ENCODE data around the gene CLCNKA. TPM values are rescaled to one million over a fixed set of nuclear protein-coding genes. Genes with fewer than 3 reads are reported as not detected.
"Not testable (repeated sequence)": the region's sequence is repeated elsewhere in the genome, so short reads cannot be mapped to it uniquely, and the experiment has no call there.

CLCNKA gene
- total RNA-seq, 1 donor from 2014 or later = 0.15 TPM

DNA sequence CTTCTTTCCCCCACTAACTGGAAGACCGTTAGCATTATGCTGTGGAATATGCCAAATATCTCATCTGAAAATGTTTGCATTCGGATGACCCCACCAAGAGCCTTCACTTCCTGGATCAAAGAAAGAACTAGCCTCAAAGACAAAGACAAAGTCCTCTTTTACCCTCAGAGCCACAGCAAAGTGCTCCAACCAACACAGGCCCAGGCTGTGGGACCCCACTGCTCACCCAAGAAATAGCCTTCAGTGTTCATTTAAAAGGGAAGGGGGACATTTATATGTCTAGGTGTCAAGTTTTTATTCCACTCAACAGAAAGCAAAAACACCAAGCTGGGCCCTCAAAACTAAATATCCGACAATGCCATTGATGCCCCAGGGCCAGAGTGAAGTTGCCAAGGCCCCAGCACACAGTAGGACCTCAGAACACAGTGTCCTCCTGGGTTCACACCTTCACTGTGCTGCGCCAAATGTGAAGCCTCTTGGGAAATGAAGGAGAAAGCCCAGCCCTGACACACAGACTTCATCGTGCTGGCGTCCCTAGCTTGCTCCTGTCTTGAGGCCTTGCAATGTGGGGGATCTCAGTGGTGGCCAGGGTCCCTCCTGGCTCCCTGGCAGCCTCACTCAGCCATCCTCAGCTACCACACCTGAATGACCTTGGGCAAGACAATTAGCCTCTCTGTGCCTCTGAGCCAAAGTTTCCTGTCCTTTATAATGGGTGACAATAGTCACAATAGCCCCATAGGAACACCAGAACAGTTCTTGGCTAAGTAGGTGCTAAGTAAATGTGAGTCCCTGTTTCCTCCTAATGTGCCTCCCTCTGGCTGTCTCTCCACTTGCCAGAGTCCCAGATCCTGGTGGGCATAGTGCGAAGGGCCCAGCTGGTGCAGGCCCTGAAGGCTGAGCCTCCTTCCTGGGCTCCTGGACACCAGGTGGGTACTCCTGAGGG lies 33.0 kb downstream of the CLCNKA start:
- DNase-seq = no peak
- intact Hi-C loops (cut with micrococcal nuclease) = loop anchor here (10.0 kb wide), 1 partner anchor 50 kb away; the partner anchor contains the start of gene SRARP
- ATAC-seq = no peak

DNA sequence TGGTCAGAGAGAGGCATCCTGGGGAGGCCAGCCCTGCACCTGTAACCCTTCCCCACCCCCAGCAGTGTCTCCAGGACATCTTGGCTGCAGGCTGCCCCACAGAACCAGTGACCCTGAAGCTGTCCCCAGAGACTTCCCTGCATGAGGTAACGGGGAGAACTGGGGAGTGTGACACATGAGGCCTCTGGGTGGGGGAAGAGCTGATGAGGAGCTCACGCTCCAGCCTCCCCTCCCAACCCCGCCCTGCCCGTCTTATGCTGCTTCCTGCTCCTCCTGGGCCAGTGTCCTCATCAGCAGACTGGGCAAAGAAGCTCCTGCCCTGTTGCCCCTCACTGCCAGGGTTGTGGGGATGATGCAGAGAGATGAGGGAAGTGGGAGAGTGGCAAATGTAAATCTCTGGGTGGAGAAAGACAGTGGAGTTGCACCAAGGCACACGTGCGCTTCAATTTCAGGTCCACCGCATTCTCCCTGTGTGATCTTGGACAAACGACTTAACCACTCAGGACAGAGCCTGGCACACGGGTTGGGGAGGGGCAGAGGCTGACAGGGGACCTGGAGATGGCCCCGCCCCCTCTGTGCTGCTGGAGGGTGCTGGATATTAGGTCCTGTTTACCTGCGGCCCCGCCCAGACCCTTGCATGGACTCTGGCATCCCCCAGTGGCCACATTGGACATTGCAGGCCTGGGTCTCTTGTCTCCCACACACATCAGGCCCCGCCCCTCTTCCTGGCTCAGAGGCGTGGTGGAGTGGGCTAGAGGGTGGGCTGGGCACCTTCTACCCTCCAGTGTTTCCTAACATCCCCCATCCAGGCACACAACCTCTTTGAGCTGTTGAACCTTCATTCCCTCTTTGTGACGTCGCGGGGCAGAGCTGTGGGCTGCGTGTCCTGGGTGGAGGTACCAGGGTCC lies 34.0 kb downstream of the CLCNKA start:
- ATAC-seq (peak; percentile 80), DNase-seq (peak; percentile 90)
- intact Hi-C loops (cut with micrococcal nuclease) = loop anchor here (10.0 kb wide), 1 partner anchor 51 kb away; the partner anchor contains the start of gene SRARP

DNA sequence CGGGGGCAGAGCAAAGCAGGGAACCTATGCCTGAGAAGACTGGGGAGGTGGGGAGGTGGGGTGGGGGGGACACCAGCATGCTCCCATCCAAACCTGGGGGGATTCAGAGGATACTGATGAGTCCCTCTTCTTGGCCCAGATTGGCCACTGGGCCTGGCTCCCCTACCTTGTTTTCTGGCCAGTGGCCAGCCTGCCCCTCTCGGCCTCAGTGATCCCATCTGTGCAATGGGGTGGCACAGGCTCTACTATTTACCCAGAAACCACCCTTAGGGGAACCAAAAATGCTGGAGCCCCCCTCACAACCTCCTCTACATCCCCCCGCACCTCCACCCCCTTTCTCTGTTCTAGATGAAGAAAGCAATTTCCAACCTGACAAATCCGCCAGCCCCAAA lies 34.7 kb downstream of the CLCNKA start:
- not testable (repeated sequence) for ATAC-seq, DNase-seq
- intact Hi-C loops (cut with micrococcal nuclease) = loop anchor here (10.0 kb wide), 1 partner anchor 52 kb away; the partner anchor contains the start of gene SRARP

DNA sequence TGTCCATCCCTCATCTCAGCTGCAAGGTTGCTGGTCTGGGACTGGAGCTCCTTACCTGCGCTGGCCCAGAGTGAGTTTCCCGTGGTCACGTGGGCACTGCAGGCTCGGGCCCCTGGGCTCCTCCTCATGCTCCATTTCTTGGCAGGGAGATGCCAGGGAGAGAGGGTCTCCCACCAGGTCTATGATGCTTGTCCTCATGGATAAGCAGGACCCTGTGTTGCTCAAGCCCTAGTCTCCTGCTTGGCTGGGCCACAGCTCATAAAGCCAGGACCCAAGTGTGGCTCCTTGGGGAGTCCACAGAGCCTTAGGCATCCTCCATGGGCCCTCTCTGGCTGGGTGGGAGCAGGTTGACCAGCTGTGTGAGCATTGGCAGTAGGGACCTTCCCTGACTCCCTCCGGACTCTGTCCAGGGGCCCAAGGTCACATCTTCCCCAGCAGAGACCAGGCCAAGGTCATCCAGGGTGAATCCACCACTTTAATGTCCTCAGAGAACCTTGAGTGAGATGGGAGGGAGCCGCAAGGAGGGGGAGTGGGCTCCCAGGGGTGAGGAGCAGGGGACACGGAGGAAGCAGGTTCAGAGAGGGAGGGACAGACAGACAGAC lies 35.6 kb downstream of the CLCNKA start:
- intact Hi-C loops (cut with micrococcal nuclease) = loop anchor here (10.0 kb wide), 1 partner anchor 53 kb away; the partner anchor contains the start of gene SRARP
- not testable (repeated sequence) for DNase-seq
- ATAC-seq = peak; percentile 13

DNA sequence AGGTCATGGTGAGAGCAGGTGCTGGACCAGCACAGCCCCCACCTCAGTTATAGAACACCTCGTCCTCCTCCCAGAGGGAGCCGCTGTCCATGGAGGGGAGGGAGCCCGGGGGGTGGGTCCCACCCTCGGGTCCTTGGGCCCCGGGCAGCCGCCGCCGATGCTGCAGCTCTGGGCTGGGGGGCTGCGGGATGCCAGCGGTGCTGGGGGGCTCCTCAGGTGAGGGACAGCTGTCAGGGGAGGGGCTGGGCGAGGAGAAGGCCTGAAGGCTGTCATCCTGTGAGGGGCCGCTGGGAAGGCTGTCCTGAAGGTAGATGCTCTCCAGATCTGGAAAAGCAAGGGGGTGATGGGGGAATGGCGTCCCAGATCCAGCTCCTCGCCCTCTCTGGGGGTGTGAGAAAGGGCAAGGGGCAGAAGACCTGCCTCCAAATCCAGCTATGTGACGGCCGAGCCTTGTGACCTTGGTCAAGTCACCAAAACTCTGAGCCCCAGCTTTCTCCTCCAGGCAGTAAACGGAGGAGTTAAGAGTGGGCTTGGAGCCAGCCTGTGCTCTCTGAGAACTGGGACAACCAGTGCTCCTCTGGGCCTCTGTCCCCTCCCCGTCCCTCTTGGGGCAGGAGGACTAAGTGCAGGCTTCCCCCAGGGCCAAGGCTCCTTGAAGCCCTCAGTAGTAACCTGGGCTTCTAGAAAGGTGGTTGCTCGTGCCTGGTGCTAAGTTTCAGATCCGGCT lies 36.7 kb downstream of the CLCNKA start:
- DNase-seq = not testable (repeated sequence)
- peak; percentile 51 for ATAC-seq
- intact Hi-C loops (cut with micrococcal nuclease) = loop anchor here (10.0 kb wide), 1 partner anchor 54 kb away; the partner anchor contains the start of gene SRARP

DNA sequence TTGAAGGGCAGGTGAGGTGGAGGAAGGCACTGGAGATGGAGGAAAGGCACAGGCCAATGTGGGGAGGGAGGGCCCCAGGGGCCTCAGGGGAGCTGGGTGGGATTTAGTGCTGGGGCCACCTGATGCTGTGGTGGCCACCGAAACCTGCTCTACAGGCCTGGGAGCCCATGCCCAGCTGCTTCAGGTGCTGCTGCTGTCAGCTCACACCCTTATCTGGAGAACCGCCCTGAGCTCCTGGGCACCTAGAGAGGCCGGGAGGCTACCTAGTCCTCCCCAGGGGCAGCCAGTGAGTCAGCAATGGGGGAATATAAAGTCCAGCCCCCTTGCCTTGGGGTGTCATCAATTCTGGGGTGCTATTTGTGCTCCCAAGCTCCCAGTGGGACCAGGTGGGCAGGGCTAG lies 39.4 kb downstream of the CLCNKA start:
- ATAC-seq (no peak), DNase-seq (no peak)
- intact Hi-C loops (cut with micrococcal nuclease) = no loop called here

DNA sequence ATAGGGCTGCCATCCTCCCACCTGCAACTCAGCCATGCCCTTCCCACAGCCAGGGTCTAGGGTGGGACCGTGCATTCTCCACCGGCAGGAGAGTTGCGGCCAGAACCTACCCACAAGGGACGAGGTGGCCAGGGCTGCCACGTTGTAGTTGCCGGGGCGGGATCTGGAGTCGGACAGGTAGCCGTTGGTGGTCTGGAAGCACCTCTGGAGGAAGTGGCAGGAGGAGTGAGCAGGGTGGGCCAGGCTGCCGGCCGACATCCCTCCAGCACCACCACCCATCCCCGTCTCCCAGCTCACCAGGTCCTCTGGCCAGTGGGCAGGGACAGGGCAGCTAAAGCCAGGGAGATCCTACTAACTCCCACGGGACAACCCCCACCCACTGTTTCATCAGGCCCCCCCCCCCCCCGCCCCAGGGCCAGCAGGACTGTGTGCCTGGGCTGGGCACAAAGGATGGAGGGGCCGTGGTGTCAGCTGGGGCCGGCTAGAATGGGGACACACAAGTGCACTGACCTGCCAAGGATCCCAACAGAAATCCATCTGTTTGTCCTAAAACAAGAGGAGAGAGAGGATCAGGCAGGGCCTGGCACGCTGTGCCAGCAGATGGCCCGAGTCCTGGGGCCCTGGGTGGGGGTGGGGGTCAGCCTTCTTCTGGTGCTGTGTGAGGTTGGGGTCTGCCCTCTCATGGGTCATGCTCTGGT lies 40.3 kb downstream of the CLCNKA start:
- DNase-seq; intact Hi-C loops (cut with micrococcal nuclease); ATAC-seq: not testable (repeated sequence)

DNA sequence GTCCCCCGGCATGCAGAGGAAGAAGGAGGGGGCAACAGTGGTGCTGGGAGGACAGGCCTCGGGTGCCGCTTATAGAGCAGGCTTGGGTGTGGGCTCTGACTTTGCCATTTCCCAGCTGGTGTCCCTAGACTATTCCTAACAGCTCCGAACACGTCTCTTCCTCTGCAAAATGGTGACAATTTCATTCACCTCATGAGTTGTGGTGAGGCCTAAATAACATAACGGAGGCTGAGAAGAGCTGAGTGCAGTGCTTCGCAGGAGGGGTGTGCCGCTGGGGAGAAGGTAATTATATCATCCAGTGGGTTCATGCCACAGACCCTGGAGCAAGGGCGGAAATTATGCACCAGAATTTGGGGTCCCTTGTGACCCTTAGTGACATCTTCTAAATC lies 40.8 kb downstream of the CLCNKA start:
- ATAC-seq; intact Hi-C loops (cut with micrococcal nuclease); DNase-seq: not testable (repeated sequence)

DNA sequence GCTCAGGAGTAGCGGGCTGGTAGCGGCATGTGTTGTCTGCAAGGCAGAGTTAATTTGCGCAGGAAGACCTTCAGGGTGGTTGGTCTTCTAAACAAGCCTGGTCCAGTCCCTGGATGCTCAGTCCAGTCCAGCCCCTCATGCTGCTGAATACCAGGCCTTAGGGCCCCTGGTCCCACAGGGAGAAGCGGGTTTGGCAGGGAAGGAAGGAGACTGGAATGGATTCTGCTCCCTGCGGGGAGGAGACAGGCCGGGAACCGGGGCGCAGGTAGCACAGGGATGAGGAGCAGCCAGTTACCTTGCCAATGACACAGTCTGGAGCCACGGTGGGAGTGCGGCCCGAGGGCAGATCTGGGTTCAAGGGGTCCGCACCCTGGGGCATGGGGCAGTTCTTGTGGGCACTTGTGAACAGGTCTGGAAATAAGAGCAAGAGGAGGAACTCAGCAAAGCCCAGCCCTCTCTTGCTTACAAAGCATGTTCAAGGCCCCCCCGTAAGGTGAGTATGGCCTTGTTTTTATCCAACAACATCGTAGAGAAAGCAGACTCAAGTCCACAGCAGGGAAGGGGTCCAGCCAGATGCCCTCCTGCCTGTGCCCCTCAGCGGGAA lies 41.5 kb downstream of the CLCNKA start:
- no peak for DNase-seq
- intact Hi-C loops (cut with micrococcal nuclease) = no loop called here
- no peak for ATAC-seq

DNA sequence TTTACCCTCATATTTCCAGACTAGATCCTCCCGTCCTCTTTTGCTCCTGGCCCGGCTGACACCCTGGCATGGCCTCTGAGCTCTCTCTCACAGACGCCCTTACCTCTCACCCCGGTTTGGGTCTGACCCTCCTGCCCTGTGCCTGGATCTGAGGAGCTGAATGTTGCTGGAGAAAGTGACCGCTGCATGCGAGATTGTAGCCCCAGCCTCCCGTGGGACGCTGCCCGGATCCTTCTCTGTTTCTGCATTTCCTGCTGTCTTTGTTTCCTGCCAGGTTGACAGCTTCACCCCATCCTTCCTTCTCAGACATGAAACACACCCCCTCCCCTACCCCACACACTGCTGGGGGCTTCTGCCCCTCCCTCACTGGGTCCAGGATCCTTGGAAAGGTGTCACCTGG lies 42.1 kb downstream of the CLCNKA start:
- no peak for ATAC-seq
- intact Hi-C loops (cut with micrococcal nuclease) = no loop called here
- DNase-seq = no peak

DNA sequence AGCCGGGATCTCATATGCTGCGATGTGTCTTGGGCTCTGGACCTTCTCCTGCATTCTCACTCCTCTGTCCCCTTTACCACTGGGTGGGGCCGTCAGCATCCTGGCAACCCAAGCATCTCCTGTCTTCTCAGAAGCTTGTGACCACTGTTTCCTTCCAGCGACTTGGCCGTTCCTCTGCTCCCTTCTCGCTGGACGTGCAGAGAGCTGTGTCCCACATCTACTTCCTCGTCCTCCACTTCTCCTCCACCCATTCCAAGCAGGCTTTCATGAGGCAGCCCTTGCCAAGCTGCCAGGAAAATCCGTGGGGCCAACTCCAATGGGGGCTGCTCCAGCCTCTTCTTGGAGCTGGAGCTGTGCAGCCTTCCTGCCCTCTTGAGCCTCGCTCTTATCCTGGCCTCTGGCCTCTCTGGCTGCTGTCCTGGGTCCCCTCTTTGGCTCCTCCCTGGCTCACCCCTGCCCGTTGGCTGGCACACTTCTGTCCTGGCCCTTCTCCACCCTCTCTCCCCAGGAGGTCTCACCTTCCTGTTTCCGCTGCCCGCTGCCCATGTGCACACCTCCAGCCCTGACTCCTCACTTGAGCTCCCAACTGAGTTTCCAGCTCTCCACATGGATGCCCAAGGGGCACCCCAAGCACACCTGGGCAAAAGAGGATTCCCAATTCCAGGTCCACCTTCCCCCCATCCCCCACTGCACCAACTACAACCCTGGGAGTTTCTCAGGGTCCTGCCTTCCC lies 42.9 kb downstream of the CLCNKA start:
- ATAC-seq (no peak), DNase-seq (no peak)
- intact Hi-C loops (cut with micrococcal nuclease) = no loop called here

DNA sequence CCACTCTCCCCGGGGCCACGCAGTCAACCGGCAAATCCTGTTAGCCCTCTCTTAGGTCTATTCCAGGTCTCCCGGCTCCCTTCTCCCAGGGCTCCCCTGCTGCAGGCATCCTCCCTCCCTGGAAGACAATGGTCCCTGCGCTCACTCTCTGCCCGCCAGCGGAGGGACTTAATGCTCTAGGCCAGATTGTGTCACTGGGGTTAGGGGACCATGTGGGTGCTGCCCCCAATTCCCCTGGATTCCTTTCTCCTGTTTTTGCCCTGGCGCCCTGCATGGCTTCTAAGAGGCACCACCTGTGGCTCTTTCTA lies 43.4 kb downstream of the CLCNKA start:
- intact Hi-C loops (cut with micrococcal nuclease) = no loop called here
- DNase-seq (no peak), ATAC-seq (no peak)

DNA sequence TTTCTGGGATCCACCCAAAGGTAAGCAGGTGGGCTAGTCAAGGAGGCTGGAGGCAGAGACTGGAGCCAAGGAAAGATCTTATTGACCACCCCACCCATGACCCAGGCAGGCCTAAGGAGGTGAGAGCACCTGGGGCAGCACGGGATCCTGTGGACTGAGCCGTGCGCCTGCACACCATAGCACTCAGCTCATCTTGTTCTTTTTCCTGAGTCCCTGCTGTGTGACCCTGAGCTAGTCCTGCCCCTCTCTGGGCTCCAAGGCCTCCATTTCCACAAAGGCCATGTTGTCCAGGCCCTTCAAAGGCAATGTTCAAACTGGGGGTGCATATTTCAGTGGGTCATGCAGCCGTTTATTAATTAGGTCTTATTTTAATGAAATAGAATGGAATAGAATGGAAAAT lies 44.4 kb downstream of the CLCNKA start:
- no peak for DNase-seq
- intact Hi-C loops (cut with micrococcal nuclease) = no loop called here
- ATAC-seq = no peak

DNA sequence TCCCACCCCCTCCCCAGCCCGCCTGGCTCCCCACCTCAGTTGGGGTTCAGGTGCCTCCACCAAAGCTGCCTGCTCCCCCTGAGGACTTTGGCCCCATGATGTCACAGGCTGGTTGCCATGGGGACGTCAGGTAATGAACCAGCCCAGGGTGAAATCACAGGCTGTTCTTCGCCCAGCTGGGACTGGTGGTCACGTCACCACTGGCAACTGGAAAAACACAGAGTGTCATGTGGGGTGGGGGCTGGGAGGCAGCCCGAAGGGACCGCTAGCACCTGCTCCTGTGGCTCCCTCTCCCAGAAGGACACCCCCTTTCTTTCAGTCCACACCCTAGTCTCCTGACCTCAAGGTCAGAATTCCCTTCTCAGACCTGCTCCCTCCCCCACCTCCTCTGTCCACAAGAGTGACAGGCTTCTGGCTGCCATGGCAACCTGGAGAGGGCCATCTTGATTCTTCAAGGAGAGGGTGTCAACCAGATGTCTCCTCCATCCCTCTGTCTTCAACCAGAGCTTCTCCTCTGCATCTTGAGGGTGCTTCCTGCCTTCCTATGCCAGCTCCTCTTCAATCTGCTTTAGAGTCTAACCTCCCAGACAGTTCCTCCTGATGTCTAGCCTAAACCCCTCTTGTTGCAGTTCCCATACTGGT lies 45.4 kb downstream of the CLCNKA start:
- peak; percentile 53 for ATAC-seq
- peak; percentile 48 for DNase-seq
- intact Hi-C loops (cut with micrococcal nuclease) = no loop called here

DNA sequence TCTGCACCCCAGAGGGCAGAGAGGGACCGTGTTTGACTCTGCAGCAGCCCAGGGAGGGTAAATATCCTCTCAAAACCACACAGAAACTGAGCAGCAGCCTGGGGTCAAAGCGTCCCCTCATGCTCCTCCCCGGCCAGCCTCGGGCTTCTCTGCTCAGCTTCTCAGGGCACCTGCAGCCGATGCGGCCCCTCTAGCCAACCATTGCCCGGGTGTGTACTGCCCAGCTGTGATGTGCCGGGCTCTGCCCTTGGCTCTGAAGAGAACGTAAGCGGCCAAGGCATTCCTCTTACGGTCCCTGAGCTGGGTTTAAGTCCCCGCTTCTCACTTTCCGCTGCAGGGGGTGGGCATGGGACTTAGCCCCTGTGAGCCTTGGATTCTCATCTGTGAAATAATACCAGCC lies 46.1 kb downstream of the CLCNKA start:
- intact Hi-C loops (cut with micrococcal nuclease) = no loop called here
- ATAC-seq = peak; percentile 1
- DNase-seq = no peak

DNA sequence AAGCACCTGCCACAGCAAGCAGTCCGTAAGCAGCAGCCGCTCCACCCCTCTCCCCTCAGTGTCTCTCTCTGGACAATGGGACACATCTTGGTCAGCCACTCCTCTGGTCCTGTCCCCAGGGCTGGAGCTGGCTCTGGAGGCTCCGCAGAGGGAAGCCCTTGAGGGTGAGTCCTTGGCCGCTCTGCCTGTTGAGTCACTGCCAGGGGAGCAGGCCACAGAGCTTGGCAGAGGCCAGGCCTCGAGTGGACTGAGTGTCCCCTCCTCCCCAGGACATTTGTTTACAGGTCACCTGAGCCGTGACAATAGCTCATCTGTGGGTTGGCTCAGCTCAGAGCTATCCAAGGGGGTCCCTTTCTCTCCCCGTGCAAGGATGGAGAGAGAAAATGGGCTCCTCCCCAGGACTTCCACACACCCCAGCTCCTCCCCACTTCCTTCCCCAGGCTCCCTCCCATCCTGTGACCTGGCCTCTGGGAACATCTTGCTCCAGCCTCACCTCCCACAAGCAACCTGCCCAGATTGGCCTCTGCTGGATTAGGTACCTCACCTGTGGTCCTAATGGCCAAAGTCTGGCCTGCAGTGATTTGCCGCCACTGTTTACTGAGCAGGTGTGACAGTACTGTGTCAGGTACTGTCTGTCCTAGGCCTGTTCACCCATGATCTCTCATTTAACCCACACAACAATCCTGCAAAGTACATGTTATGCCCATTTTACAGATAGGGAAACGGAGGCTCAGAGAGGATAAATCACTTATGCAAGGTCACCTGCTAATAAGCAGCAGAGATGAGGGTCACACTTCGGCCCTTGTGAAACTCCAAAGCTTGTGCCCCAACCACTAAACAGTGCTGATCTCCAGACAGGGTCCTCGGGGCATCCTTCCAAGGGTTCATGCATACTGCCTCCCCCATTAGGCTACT lies 46.8 kb downstream of the CLCNKA start:
- intact Hi-C loops (cut with micrococcal nuclease) = no loop called here
- DNase-seq (peak; percentile 82), ATAC-seq (peak; percentile 85)

Measured in left ventricle myocardium superior (tissue), 1 donor.